ENCODE results near the gene VAV3. TPM values are rescaled to one million over a fixed set of nuclear protein-coding genes. Genes with fewer than 3 reads are reported as not detected.

VAV3 gene
- total RNA-seq, 1 experiment from 2014 or later: not detected

- TF ChIP-seq CTCF (IDR thresholded peaks at IDR 0.05 in 2 of 3, conservative IDR thresholded peaks at IDR 0.05 in 1 of 3; ENCODE audit: borderline replicate concordance in 1 of 3, insufficient read depth in 1 of 3, low read depth in 2 of 3, low read length in 2 of 3): no peak
- TF ChIP-seq ATF3 (IDR thresholded peaks at IDR 0.05): no peak
- TF ChIP-seq ZBTB33 (IDR thresholded peaks at IDR 0.05; ENCODE audit: extremely low read depth, insufficient replicate concordance, low read length): no peak
- TF ChIP-seq SIN3A (IDR thresholded peaks at IDR 0.05; ENCODE audit: low read depth): no peak
These were observed 90.8 kb downstream of the VAV3 start (continued) for GRCh38 chr1:107874221-107874620.

GRCh38 chr1:107871687-107872395 is 93.1 kb downstream of the VAV3 start:
- Histone ChIP-seq H3K27me3 (ENCODE audit: insufficient read depth, low read length) (peaks cover 26% of the 10 kb centered on the region), H3K4me2 (ENCODE audit: low read length) (no peak overlapping the region), H3K27ac (ENCODE audit: low read depth, low read length) (no peak overlapping the region), H3K79me2 (ENCODE audit: insufficient read depth, low read length) (no peaks in the 10 kb centered on the region), H4K20me1 (ENCODE audit: insufficient read depth) (no peaks in the 10 kb centered on the region), H3K4me1 (ENCODE audit: control insufficient read depth in 1 of 2, insufficient read depth in 2 of 2, low read length in 2 of 2) (no peaks in the 10 kb centered on the region), H3K4me3 (replicated peaks in 1 of 2; ENCODE audit: low read depth in 1 of 2, low read length in 2 of 2) (no peak overlapping the region), H3K36me3 (ENCODE audit: control insufficient read depth in 1 of 2, insufficient read depth in 2 of 2, low read length in 2 of 2) (no peaks in the 10 kb centered on the region), H3K9me2 (ENCODE audit: insufficient read depth) (no peaks in the 10 kb centered on the region), H3K9ac (ENCODE audit: low read length) (no peak overlapping the region), H3K9me3 (ENCODE audit: control insufficient read depth in 1 of 2, insufficient read depth in 1 of 2, low read depth in 1 of 2, low read length in 2 of 2) (no peaks in the 10 kb centered on the region), H2AFZ (ENCODE audit: low read depth, low read length, poor library complexity, severe bottlenecking) (no peak overlapping the region)
- ChIA-PET POLR2A (no interaction called here), CTCF (no interaction called here), RAD21 (ENCODE audit: low non-redundant PET in 1 of 2, low total read pairs in 2 of 2, uncharacterized antibody in 2 of 2, unreplicated experiment in 2 of 2) (no interaction called here)
- DNase-seq (ENCODE audit: low read depth, low spot score): no peak
- intact Hi-C loops (cut with micrococcal nuclease): no loop called here
- no peak for ATAC-seq
- no peak for TF ChIP-seq ZFX (IDR thresholded peaks at IDR 0.05)
- BruUV-seq (replicated peaks): no TSS peak
